Measurements from ENCODE around the gene SIVA1.
A peak's percentile ranks its signal among the peaks of the same experiment; 100 is the strongest.

Gene SIVA1

GRCh38 chr14:104734991-104735779 lies 17.8 kb upstream of the SIVA1 start:
- no peak for DNase-seq

DNA sequence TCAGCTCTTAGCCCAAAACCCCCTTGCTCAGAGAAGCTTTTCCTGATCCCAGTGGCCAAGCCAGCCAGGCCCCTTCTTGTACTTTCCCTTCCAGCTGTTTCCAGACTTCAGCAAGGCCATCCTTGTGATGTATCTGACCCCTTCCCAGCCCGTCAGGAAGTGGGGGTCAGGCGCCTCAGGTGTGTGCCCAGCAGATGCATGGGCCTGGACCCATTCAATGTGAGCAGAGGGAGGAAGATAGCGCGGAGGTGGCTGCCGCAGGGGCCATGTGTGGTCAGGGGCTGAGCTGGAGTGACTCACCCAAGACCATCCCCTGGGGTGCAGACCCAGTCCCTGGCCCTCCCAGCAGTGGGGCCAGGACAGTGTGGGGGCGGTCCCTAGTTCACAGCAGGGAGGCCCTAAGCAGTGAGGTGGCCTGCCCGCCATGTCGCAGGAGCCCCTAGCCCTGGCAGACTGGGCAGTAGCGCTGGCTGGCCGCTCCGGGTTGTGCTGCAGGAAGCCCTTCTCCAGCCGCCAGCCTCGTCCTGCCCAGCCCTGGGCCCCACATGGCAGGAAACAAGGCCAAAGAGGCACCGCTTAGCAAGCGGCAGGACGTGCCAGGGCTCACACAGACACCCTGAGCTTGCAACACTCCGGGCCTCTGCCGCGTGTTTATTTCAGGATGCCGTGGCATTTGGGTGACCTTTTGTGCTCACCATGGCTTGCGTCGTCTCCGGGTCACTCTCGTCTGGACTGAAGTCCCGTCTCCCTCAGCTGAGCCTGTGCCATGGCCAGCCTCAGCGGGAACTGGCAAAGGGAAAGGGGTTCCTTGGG lies 16.9 kb upstream of the SIVA1 start:
- no peak for DNase-seq

DNA sequence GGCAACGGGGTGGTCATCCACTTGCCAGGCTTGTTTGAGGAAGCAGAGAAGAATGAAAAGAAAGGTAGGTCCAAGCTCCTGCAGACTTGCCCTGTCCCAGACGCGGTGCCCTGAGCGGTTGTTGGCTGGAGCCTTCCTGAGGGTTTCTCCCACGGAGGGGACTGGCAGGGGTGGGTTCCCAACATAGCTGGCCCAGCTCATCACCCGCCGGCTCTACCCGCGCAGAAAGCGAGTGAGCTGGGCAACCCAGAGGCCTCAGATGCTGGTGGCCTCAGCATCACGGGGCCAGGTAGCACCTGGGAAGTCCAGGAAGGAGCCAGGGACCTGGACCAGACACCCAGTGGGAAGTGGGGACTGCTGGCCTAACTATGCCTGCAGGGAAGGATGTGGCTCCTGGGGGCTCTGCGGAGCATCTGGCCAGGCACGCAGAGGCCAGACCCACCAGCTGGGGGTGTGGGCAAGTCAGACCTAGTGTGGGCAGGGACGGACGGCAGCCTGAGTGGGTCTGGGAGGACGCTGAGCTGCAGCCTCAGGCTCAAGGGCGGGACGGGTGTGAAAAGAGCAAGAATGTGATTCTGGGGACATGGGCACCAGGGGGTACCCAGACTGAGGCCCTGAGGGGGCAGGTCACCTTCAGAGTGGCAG lies 14.4 kb upstream of the SIVA1 start:
- DNase-seq = no peak

DNA sequence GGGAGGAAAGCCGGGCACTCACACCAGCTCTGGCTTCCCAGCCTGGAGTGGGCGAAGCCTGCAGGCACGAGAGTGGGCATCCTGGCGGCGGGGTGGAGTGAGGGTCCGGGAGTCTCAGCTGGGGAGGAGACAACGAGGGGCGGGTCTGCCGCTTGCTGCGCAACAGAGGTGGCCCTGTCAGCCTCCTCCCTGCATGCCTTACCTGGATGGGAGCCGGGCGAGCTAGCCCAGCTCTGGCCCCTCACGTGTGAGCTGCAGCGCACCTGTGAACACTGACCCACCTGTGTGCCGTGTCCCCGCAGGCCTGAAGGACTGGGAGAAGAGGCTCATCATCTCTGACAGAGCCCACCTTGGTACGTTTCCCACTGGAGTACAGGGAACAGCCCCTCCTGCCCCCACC lies 13.9 kb upstream of the SIVA1 start:
- no peak for DNase-seq

DNA sequence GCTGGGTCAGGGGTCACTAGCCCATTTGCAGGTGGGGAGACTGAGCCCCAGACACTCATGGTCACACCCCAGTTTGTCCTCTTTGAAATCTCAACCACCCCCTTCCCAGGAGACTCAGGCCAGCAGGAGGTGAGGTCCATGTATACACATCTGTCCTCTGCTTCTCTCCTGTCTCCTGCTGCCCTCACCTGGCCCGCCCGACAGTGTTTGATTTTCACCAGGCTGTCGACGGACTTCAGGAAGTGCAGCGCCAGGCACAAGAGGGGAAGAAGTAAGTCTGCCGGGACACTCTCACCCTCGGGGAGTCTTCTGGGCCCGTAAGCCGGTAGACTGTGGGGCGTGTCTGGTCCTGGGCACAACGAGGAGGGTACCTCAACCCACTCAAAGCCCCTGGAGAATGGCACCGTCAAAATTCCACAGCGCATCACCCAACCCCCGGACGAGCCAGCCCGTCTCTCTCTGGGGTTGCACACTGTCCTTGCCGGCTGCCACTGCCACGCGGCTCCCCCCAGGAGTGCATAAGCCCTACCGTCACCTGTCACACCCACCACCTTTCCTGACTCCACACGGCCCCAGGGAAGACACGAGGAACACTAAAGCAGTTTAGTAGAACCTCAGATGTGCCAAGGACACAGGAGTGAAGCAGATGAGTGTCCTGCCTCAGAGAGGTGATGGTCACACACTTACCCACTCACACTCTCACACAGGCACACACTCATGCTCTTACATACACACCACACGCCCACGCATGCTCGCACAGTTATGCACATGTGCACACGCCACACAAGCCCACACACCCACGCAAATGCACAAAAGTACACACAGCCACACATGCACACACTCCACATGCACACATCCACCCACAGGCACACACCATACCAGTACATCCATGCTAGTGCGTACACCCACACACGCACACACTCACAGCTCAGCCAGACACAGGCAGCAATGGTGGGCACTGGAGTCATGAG lies 13.1 kb upstream of the SIVA1 start:
- no peak for DNase-seq

DNA sequence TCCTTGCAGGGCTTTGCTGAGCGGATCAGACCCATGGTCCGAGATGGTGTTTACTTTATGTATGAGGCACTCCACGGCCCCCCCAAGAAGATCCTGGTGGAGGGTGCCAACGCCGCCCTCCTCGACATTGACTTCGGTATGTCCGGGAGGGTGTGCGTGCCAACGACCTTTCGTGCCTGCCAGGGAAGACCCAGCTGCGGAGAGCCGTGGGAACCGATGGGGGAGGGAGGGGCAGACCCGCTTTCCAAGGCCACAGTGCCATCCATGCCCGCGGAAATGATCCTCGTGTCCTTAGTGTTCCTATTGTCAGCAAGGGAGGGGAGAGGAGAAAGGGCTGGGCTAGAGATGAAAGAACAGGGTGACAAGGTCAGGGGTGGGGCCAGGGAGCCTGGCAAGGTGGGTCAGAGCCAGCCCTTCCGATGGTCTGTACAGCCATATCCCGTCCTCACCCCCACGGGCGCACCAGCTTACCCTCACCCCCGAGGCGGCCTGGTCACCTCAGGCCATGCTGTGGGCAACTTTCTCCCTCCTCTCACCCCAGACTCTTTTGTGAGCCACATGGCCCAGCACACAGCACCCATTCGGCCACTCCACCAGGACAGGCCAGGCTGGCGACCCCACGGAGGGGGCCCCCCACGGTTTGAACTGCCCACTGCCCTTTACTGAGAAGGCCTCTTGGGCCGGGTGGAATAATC lies 11.7 kb upstream of the SIVA1 start:
- DNase-seq = no peak

DNA sequence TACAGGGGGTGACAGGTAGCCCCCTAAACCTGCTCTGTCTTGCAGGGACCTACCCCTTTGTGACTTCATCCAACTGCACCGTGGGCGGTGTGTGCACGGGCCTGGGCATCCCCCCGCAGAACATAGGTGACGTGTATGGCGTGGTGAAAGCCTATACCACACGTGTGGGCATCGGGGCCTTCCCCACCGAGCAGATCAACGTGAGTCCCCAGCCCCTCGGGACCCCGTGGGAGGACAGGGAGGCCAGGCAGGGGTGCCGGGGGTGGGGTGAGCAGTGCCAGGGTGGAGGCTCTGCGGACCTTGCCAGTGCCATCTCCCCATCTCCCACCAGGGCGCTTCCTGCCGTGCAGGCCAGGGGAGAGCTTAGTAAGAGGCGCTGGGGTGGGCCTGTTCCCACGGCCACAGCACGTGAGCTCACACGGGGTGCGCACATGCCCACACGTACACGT lies 11.1 kb upstream of the SIVA1 start:
- DNase-seq = no peak

DNA sequence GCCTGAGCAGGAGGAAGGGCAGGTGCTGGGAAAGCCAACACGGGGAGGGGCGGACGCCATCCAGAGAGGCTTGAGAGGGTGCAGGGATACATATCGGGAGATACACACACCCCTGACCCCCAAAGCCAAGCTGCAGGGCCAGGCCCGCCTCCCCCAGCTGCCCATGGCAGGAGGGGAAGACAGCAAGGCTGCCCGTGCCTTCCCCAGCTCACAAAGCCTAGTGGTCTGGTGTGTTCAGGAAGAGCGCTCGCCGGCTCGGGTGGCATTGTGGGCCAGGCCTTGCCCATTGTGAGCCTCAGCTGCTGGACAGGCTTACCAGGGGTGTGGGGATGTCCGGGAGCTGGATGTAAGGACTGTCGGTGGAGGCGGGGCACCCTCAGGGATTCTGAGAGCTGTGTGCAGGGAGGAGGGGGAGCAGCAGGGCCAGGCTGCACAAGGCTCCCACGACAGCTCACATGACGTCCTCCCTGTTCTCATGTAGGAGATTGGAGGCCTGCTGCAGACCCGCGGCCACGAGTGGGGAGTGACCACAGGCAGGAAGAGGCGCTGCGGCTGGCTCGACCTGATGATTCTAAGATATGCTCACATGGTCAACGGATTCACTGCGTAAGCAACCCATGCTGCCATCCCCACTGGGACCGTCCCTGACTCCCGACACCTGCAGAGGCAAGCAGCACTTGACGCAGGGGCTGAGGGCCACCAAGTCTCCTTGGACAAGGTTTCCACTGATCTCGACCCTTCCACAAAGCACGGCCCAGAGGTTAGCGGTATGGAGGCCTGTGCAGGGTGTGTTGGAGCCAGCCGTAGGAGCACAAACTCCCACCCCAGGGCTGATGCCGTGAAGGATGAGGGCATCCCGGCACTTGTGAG lies 10.1 kb upstream of the SIVA1 start:
- DNase-seq = no peak

DNA sequence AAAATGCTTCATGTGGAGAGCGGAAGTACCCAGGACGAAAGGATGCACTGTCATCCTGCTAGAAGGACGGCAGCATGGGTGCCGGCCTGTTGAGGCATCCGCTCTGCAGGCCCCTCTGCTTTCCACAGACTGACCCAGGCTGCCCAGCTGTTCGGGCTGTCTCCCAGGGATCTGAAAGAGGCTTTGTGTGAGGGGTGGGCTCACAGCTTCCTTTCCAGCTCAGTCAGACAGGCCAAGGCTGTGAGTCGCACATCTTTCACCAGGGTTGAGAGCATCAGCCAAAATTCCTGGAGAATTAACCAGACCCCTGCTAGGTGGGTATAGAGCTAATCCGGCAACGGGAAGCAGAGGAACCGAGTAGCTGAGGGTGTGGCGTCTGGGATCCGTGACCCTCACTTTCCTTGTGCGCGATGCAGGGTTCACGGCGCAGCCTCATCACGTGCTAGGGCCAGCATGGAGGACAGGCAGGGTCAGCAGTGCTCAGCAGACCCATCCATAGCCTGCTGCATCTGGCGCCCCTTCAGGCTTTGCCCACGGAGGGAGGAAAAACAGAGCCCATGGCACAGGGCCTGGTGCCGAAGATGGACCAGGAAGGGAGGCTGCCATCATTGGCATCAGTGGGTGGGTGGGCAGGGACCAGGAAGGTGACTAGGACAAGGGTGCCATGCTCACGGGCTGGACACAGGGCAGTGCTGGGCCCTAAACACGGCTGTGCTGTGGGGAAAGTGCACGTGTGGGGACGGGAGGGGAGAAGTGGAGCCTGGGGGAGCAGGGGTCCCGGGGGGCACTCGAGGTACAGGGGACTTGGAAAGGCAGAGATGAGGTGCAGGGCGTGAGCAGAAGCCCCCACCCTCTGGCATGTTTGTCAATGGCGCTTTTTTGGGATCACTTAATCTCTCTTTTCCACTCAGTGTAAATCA lies 9.2 kb upstream of the SIVA1 start:
- DNase-seq = no peak

DNA sequence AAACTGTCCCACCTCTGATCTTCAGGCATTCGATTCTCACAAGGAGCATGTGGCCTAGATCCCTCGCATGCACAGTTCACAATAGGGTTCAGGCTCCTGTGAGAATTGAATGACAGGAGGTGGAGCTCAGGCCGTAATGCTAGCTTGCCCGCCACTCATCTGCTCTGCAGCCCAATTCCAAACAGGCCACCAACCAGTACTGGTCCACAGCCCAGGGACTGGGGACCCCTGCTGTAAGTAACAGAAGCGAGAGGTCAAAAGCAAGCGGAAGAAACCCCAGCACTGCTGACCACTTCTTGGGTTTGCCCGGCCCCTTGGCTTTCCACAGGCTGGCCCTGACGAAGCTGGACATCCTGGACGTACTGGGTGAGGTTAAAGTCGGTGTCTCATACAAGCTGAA lies 8.5 kb upstream of the SIVA1 start:
- no peak for DNase-seq

DNA sequence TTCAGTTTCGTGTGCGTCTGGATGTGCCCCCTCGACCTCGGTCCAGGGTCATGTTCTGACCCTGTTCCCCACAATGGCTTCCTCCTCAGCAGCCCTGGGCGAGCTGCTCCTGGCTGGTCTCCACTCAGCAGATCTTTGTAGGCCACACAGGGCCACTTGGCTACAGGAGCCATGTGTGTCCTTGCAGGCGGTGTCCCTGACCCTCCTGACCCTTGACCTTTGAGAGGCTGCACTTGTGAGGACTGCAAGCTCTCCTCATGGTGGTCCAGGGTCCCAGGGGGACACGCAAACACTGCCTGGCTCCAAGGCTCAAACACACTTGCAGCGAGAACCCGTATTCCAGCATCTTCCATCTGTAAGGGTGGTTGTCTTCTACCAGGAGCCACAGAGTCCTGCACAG lies 7.5 kb upstream of the SIVA1 start:
- DNase-seq = no peak

DNA sequence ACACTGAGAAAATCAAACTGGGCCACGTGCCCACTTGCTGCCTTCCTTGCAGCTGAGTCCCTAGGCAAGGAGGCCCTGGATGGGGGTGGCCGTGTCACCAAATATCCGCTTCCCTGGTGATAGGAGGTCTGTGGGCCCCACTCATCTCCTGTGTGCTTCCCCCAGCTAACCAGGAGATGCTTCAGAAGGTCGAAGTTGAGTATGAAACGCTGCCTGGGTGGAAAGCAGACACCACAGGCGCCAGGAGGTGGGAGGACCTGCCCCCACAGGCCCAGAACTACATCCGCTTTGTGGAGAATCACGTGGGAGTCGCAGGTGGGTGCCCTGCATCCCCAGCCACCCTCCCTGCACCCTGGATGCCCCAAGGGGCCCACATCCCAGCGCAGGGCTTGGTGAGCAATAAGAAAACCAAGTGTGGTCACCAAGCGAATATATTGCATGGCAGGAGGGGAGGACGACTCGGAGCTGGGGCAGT lies 6.8 kb upstream of the SIVA1 start:
- DNase-seq = no peak

DNA sequence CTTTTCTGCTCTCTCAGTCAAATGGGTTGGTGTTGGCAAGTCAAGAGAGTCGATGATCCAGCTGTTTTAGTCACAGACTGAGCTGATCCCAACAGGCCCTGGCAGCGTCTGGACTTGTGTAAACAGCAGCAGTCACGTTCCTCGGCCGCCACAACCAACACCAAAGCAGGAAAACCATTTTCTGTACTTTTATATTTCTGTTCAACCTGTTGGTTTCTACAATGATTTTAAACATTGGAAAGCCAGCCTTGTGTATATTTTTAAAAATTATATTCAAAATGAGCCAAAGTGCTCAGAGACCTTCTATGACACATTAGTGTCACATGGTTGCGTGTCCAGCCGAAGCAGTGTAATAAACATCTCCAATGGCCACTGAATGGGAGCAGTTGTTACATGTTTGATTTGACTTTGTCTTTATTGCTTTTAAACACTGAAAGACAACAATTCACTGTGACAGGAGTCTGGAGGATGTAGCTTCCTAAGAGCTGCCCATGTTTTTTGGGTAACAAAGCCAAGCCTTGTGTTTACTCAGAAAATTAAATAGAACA lies 5.9 kb upstream of the SIVA1 start:
- no peak for DNase-seq

GRCh38 chr14:104747876-104748275 lies 5.1 kb upstream of the SIVA1 start:
- DNase-seq = no peak

DNA sequence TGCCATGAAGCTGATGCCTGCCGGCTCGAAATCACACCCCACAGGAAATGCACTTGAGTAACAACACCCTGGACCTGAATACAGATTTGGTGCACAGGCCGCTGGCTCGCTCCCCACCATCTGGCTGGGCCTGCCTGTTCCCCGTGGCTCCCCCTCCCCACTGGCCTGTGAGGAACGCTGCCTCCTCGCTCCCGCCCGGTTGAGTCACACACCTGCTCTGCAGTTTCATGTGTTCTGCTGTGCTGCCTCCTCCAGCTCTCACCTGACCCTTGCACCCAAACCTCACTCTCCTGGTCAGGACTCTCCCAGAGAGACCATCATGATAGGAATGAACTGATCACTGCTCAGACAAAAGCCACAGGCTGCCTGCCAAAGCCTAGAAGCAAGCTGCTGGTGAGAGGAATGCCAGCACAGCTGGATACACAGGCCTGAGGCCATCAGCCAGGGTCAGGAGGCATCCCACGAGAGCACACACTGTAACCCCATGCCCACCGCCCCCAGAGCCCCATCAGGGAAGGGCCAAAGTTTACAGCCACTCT lies 3.8 kb upstream of the SIVA1 start:
- no peak for DNase-seq

- no peak for DNase-seq
Observed at GRCh38 chr14:104750056-104750752, 2.7 kb upstream of the SIVA1 start.

DNA sequence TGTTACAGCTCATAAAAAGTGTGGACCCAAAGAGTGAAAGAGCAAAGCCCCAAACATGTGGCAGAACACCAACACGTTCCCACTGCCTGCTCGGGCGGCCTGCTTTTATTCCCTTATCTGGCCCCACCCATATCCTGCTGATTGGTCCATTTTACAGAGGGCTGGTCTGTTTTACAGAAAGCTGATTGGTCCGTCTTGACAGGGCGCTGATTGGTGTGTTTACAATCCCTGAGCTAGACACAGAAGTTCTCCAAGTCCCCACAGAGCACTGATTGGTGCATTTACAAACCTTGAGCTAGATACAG lies 2.2 kb upstream of the SIVA1 start:
- DNase-seq = peak; percentile 56

Measured in hematopoietic multipotent progenitor cell treated with erythropoietin and hydrocortisone succinate and interleukin-3 and kit ligand, for 6 days (in vitro differentiated cells).